ENCODE data around the gene PTPN23. TPM values are rescaled to one million over a fixed set of nuclear protein-coding genes. Genes with fewer than 3 reads are reported as not detected.
A peak's percentile ranks its signal among the peaks of the same experiment; 100 is the strongest.

The PTPN23 gene
- total RNA-seq, 3 donors from 2014 or later, result 34.9 to 44.8 (median 42.2) TPM

- DNase-seq, result peak; percentile 58
- no peaks in the 10 kb centered on the region for H3K27me3 Mint-ChIP-seq (ENCODE audit: low read depth)
- H3K4me3 Mint-ChIP-seq, result peak overlapping the region; percentile 99
- H3K9me3 Mint-ChIP-seq, result no peaks in the 10 kb centered on the region
- H3K4me1 Mint-ChIP-seq (ENCODE audit: low read depth), result peaks cover 55% of the 10 kb centered on the region
- peak; percentile 65 to 67 for ATAC-seq
- peaks cover 11% of the 10 kb centered on the region for H3K36me3 Mint-ChIP-seq (ENCODE audit: insufficient read depth)
These were observed 716 bp downstream of the PTPN23 start for GRCh38 chr3:47381317-47382157.

- Mint-ChIP-seq H3K4me1 (ENCODE audit: low read depth) (peaks cover 48% of the 10 kb centered on the region), H3K4me3 (no peak overlapping the region), H3K27me3 (ENCODE audit: low read depth) (no peaks in the 10 kb centered on the region), H3K36me3 (ENCODE audit: insufficient read depth) (peaks cover 14% of the 10 kb centered on the region), H3K9me3 (no peaks in the 10 kb centered on the region)
- ATAC-seq (no peak), DNase-seq (no peak)
These were observed 3.6 kb downstream of the PTPN23 start for GRCh38 chr3:47384425-47384824.

- H3K27me3 Mint-ChIP-seq (ENCODE audit: low read depth), result no peaks in the 10 kb centered on the region
- peaks cover 14% of the 10 kb centered on the region for H3K36me3 Mint-ChIP-seq (ENCODE audit: insufficient read depth)
- no peak overlapping the region for H3K4me3 Mint-ChIP-seq
- peaks cover 42% of the 10 kb centered on the region for H3K4me1 Mint-ChIP-seq (ENCODE audit: low read depth)
- no peaks in the 10 kb centered on the region for H3K9me3 Mint-ChIP-seq
- ATAC-seq (no peak), DNase-seq (no peak)
These were observed 4.2 kb downstream of the PTPN23 start for GRCh38 chr3:47385007-47385406.

DNA sequence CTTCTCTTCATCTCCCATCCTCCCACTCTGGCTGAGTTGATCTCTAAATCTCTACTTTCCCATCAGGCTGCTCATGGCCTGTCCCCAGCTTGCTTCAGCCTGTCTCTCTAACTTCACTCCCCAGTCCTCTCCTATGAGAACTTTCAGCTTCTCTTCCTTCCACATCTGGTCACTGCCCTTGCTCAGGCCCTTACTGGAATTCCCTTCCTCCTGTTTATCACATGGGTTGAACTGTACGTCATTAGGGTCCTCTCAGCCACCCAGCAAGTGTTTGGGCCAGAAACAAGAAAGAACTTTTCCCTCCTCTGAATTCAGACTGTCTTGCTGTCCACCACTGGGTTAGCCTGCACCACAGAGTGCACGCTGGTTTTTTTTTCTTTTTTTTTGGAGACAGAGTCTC lies 5.0 kb downstream of the PTPN23 start:
- H3K36me3 Mint-ChIP-seq (ENCODE audit: insufficient read depth), result peaks cover 14% of the 10 kb centered on the region
- no peak overlapping the region for H3K4me3 Mint-ChIP-seq
- no peak for ATAC-seq
- peaks cover 36% of the 10 kb centered on the region for H3K4me1 Mint-ChIP-seq (ENCODE audit: low read depth)
- no peaks in the 10 kb centered on the region for H3K27me3 Mint-ChIP-seq (ENCODE audit: low read depth)
- DNase-seq, result no peak
- no peaks in the 10 kb centered on the region for H3K9me3 Mint-ChIP-seq

DNA sequence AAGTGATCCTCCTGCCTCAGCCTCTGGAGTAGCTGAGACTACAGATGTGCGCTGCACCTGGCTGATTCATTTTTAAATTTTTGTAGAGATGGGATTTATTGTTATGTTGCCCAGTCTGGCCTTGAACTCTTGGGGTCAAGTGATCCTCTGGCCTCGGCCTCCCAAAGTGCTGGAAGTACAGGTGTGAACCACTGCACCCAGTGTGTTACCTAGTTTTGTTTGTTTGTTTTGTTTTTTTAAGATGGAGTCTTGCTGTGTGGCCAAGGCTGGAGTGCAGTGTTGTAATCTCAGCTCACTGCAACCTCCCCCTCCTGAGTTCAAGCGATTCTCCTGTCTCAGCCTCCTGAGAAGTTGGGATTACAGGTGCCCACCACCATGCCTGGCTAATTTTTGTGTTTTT lies 12.1 kb downstream of the PTPN23 start:
- Mint-ChIP-seq H3K36me3 (ENCODE audit: insufficient read depth) (peaks cover 8% of the 10 kb centered on the region), H3K9me3 (no peaks in the 10 kb centered on the region), H3K4me3 (no peak overlapping the region), H3K27me3 (ENCODE audit: low read depth) (no peaks in the 10 kb centered on the region), H3K4me1 (ENCODE audit: low read depth) (peaks cover 14% of the 10 kb centered on the region)
- ATAC-seq (no peak), DNase-seq (no peak)

DNA sequence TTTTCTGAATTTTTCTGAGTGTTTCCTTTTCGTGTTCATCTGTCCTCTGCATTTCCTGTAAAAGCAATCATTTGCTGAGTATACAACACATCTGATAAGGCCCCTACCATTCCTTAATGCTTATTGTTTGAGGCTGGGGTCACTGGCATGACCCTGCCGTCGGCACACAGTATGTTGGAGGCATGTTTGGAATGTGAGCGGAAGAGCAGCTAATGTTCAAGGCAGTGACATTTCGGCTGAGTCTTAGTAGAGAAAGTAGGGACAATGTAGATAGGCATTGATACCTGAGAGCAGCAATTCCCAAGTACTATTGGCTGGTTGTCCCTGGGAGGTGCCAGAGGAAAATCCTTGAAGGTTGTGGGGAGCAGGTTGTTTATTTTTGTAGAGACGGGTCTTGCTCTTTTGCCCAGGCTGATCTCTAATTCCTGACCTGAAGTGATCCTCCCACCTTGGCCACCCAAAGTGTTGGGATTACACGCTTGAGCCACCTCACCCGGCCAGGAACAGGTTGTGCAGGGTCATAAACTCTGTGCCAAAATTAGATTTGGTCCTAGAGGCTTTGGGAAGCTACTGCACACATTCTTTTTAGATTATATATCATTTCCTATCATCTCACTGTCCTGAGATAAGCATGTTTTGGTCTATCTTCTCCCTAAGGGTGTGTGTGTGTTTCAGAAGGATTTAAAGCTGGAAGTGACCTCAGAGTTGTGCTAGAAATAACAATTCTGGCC lies 13.5 kb downstream of the PTPN23 start:
- Mint-ChIP-seq H3K27me3 (ENCODE audit: low read depth) (no peaks in the 10 kb centered on the region), H3K4me3 (no peak overlapping the region), H3K36me3 (ENCODE audit: insufficient read depth) (peaks cover 8% of the 10 kb centered on the region), H3K9me3 (no peaks in the 10 kb centered on the region), H3K4me1 (ENCODE audit: low read depth) (peaks cover 14% of the 10 kb centered on the region)
- DNase-seq (no peak), ATAC-seq (no peak)

DNA sequence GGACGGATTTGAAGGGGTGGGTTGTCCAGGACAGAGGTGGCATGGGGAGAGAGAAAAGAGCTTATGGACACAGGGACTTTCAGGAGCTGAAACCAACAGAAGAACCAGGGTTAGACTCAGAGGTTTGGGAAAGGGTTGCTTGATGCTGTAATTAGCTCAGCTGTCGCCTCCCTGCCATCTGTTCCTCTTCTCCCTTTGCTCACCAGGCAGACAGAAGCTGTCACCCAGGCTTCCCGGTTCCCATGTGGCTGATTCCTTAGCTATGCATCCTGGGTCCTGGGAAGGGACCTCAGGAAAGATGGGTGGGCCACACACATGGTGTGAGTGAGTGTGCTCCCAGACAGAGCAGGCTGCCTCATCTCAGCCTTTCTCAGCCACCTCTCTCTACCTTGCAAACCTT lies 14.1 kb downstream of the PTPN23 start:
- Mint-ChIP-seq H3K4me1 (ENCODE audit: low read depth) (peaks cover 14% of the 10 kb centered on the region), H3K4me3 (no peak overlapping the region), H3K36me3 (ENCODE audit: insufficient read depth) (peaks cover 9% of the 10 kb centered on the region), H3K9me3 (no peaks in the 10 kb centered on the region), H3K27me3 (ENCODE audit: low read depth) (no peaks in the 10 kb centered on the region)
- no peak for ATAC-seq
- DNase-seq, result no peak

GRCh38 chr3:47398228-47398627 lies 17.4 kb downstream of the PTPN23 start:
- H3K27me3 Mint-ChIP-seq (ENCODE audit: low read depth), result no peaks in the 10 kb centered on the region
- no peaks in the 10 kb centered on the region for H3K9me3 Mint-ChIP-seq
- no peak for ATAC-seq
- H3K4me3 Mint-ChIP-seq, result no peak overlapping the region
- no peak for DNase-seq
- peaks cover 6% of the 10 kb centered on the region for H3K4me1 Mint-ChIP-seq (ENCODE audit: low read depth)
- H3K36me3 Mint-ChIP-seq (ENCODE audit: insufficient read depth), result peaks cover 9% of the 10 kb centered on the region

- peaks cover 11% of the 10 kb centered on the region for H3K36me3 Mint-ChIP-seq (ENCODE audit: insufficient read depth)
- no peaks in the 10 kb centered on the region for H3K27me3 Mint-ChIP-seq (ENCODE audit: low read depth)
- no peaks in the 10 kb centered on the region for H3K9me3 Mint-ChIP-seq
- ATAC-seq (no peak), DNase-seq (no peak)
- peaks cover 5% of the 10 kb centered on the region for H3K4me1 Mint-ChIP-seq (ENCODE audit: low read depth)
- H3K4me3 Mint-ChIP-seq, result no peak overlapping the region
These were observed 18.2 kb downstream of the PTPN23 start for GRCh38 chr3:47399016-47399415.

GRCh38 chr3:47399531-47400270 lies 18.9 kb downstream of the PTPN23 start:
- no peak overlapping the region for H3K4me3 Mint-ChIP-seq
- ATAC-seq (no peak), DNase-seq (no peak)
- H3K9me3 Mint-ChIP-seq, result no peaks in the 10 kb centered on the region
- H3K4me1 Mint-ChIP-seq (ENCODE audit: low read depth), result peaks cover 2% of the 10 kb centered on the region
- H3K36me3 Mint-ChIP-seq (ENCODE audit: insufficient read depth), result peaks cover 11% of the 10 kb centered on the region
- no peaks in the 10 kb centered on the region for H3K27me3 Mint-ChIP-seq (ENCODE audit: low read depth)

DNA sequence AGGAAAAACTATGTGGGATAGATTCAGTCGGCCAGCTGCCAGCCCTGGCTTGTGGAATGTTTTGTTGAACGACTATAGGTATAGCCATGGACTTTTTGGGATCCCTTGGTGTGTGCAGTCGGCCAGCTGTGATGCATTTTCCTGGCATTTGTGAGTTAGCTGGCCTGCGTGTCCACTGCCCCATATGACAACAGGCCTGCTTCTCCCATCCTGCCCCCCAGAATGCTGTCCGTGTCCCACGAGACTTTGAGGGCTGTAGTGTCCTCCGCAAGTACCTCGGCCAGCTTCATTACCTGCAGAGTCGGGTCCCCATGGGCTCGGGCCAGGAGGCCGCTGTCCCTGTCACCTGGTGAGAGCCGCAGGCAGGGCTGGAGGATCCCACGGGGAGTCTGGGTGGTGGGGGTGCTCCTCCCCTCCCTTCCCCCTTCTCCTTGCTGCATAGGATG lies 23.6 kb downstream of the PTPN23 start:
- ATAC-seq (no peak), DNase-seq (no peak)
- Mint-ChIP-seq H3K27me3 (ENCODE audit: low read depth) (no peaks in the 10 kb centered on the region), H3K4me1 (ENCODE audit: low read depth) (no peaks in the 10 kb centered on the region), H3K4me3 (no peak overlapping the region), H3K9me3 (no peaks in the 10 kb centered on the region), H3K36me3 (ENCODE audit: insufficient read depth) (peaks cover 2% of the 10 kb centered on the region)

- H3K4me1 Mint-ChIP-seq (ENCODE audit: low read depth), result no peaks in the 10 kb centered on the region
- no peaks in the 10 kb centered on the region for H3K9me3 Mint-ChIP-seq
These were observed 24.4 kb downstream of the PTPN23 start for GRCh38 chr3:47404955-47405790.

DNA sequence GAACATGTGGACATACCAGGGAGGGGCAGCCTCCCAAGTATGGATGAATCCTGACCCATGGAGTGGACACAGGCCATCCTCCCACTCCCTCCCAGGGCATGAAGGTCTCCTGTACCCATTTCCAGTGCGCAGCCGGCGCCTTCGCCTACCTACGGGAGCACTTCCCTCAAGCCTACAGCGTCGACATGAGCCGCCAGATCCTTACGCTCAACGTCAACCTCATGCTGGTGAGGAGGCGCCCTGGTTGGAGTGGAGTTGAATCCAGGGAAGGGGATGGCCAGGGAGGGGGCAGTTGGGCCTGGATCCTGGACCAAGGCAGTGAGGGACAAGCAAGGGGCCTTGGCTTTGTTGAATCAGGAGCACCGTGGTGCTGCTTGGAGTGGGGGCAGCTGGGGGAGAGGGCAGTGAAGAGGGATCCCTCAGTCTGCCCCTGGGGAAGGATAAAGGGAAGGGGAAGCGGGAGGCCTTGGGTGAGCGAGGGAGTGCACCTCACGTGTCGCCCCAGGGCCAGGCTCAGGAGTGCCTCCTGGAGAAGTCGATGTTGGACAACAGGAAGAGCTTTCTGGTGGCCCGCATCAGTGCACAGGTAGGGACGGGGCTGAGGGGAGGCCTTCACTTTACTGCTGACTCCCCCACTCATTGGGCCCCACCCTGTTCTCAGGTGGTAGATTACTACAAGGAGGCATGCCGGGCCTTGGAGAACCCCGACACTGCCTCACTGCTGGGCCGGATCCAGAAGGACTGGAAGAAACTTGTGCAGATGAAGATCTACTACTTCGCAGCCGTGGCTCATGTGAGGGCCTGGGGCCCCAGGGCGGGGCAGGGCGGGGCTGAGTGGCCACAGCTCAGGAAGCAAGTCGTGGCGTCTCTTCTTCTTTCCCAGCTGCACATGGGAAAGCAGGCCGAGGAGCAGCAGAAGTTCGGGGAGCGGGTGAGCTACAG lies 25.3 kb downstream of the PTPN23 start:
- ATAC-seq (no peak), DNase-seq (no peak)
- Mint-ChIP-seq H3K4me3 (no peak overlapping the region), H3K27me3 (ENCODE audit: low read depth) (no peaks in the 10 kb centered on the region), H3K4me1 (ENCODE audit: low read depth) (no peaks in the 10 kb centered on the region), H3K9me3 (no peaks in the 10 kb centered on the region), H3K36me3 (ENCODE audit: insufficient read depth) (peaks cover 2% of the 10 kb centered on the region)

More at GRCh38 chr3:47404955-47405790, 24.4 kb downstream of the PTPN23 start:
- no peaks in the 10 kb centered on the region for H3K27me3 Mint-ChIP-seq (ENCODE audit: low read depth)
- DNase-seq, result no peak
- no peak for ATAC-seq
- no peak overlapping the region for H3K4me3 Mint-ChIP-seq
- H3K36me3 Mint-ChIP-seq (ENCODE audit: insufficient read depth), result peaks cover 2% of the 10 kb centered on the region

Data from activated T-cell treated with anti-CD3 and anti-CD28 coated beads, Interleukin-2, amount 50 U/mL, for 4 hours (primary cell).